Measurements from ENCODE around the gene DHRS1.

DHRS1 gene

GRCh38 chr14:24339284-24340151 is 39.9 kb upstream of the DHRS1 start, which contains the start of gene RIPK3:
Gene RIPK3 (minus strand): TSS chr14:24339991. CDS start chr14:24339826, 165 bp downstream.
- H3K27me3 ChIP-seq (replicated peaks in 2 of 5; ENCODE audit: control insufficient read depth in 4 of 5, insufficient read depth in 5 of 5, low read length in 4 of 5) = peaks cover 0 to 10% (median 2%) of the 10 kb centered on the region in 5 experiments
- CTCF ChIA-PET = interaction anchor here (0.7 to 21.7 kb wide), 19 partner anchors 7 to 93 kb away, joined by 3 to 488 read pairs (median 4); partner anchors contain the start of genes CBLN3, KHNYN and SDR39U1
- peak within 1 kb of the TSS; percentile 43 to 91 (median 75) for H3K4me3 ChIP-seq (ENCODE audit: control insufficient read depth in 1 of 7, extremely low read depth in 1 of 7, insufficient read depth in 4 of 7, low read depth in 2 of 7, low read length in 6 of 7)
- 5% methylated on average over 29 of the region's 51 CpGs for WGBS (ENCODE audit: insufficient coverage)
- H3K27ac ChIP-seq (ENCODE audit: insufficient read depth in 1 of 2, low read depth in 1 of 2, low read length in 2 of 2, poor library complexity in 1 of 2, severe bottlenecking in 2 of 2) = peak within 1 kb of the TSS in 1 of 2 experiments; percentile 53
- H3K4me1 ChIP-seq (ENCODE audit: control extremely low read depth in 1 of 4, control insufficient read depth in 4 of 4, insufficient read depth in 4 of 4, low read length in 3 of 4) = peaks cover 7 to 40% (median 38%) of the 10 kb centered on the region in 4 experiments
- peaks cover 0 to 18% (median 9%) of the 10 kb centered on the region in 4 experiments for H3K36me3 ChIP-seq (ENCODE audit: control insufficient read depth in 4 of 4, insufficient read depth in 4 of 4, low read length in 3 of 4)
- no peaks in the 10 kb centered on the region for H3K9me3 ChIP-seq (ENCODE audit: control extremely low read depth in 1 of 5, control insufficient read depth in 4 of 5, insufficient read depth in 2 of 5, low read depth in 1 of 5, low read length in 4 of 5)
- DNase-seq = peak in 2 of 3 donors; percentile 62 to 74
- POLR2A ChIA-PET = interaction anchor here (0.6 to 1.4 kb wide), 2 partner anchors 8 to 88 kb away, joined by 3 to 4 read pairs; no protein-coding TSS in a partner anchor

- no peak overlapping the region for H3K27ac ChIP-seq (ENCODE audit: insufficient read depth in 1 of 2, low read depth in 1 of 2, low read length in 2 of 2, poor library complexity in 1 of 2, severe bottlenecking in 2 of 2)
- DNase-seq = no peak
- H3K36me3 ChIP-seq (ENCODE audit: control insufficient read depth in 4 of 4, insufficient read depth in 4 of 4, low read length in 3 of 4) = peaks cover 0 to 18% (median 9%) of the 10 kb centered on the region in 4 experiments
- H3K4me3 ChIP-seq (ENCODE audit: control insufficient read depth in 1 of 7, extremely low read depth in 1 of 7, insufficient read depth in 4 of 7, low read depth in 2 of 7, low read length in 6 of 7) = peak overlapping the region; percentile 43 to 91 (median 75)
- 86% methylated on average over 14 of the region's 14 CpGs for WGBS (ENCODE audit: insufficient coverage)
- peaks cover 10 to 47% (median 43%) of the 10 kb centered on the region in 4 experiments for H3K4me1 ChIP-seq (ENCODE audit: control extremely low read depth in 1 of 4, control insufficient read depth in 4 of 4, insufficient read depth in 4 of 4, low read length in 3 of 4)
- H3K27me3 ChIP-seq (replicated peaks in 2 of 5; ENCODE audit: control insufficient read depth in 4 of 5, insufficient read depth in 5 of 5, low read length in 4 of 5) = peaks cover 0 to 17% (median 5%) of the 10 kb centered on the region in 5 experiments
- ChIA-PET CTCF (interaction anchor here (0.8 to 21.7 kb wide), 13 partner anchors 8 to 94 kb away, joined by 3 to 488 read pairs (median 4); partner anchors contain the start of genes CBLN3, KHNYN and SDR39U1), POLR2A (no interaction called here)
- H3K9me3 ChIP-seq (ENCODE audit: control extremely low read depth in 1 of 5, control insufficient read depth in 4 of 5, insufficient read depth in 2 of 5, low read depth in 1 of 5, low read length in 4 of 5) = no peaks in the 10 kb centered on the region
Observed at GRCh38 chr14:24338843-24339242, 39.3 kb upstream of the DHRS1 start.

DNA sequence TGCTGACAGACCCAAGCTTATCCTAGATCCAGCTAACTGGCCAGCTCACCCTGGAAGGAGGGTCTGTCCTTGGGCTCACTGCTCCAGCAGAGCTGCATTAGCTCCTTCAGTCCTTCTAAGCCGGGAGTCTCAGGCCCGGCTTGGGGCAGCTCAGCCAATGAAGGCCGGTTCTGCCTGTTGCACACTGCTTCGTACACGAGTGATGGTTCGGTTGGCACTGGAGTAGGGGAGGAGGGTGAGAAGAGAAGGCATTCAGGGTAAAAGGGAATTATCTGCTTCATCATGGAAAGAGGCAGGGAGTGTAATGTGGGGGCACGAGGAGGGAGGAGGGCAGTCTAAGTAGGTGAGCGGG is 38.2 kb upstream of the DHRS1 start:
- no peak overlapping the region for H3K27ac ChIP-seq (ENCODE audit: insufficient read depth in 1 of 2, low read depth in 1 of 2, low read length in 2 of 2, poor library complexity in 1 of 2, severe bottlenecking in 2 of 2)
- DNase-seq = no peak
- POLR2A ChIA-PET = no interaction called here
- H3K9me3 ChIP-seq (ENCODE audit: control extremely low read depth in 1 of 5, control insufficient read depth in 4 of 5, insufficient read depth in 2 of 5, low read depth in 1 of 5, low read length in 4 of 5) = no peaks in the 10 kb centered on the region
- no peak overlapping the region for H3K4me3 ChIP-seq (ENCODE audit: control insufficient read depth in 1 of 7, extremely low read depth in 1 of 7, insufficient read depth in 4 of 7, low read depth in 2 of 7, low read length in 6 of 7)
- peaks cover 0 to 18% (median 9%) of the 10 kb centered on the region in 4 experiments for H3K36me3 ChIP-seq (ENCODE audit: control insufficient read depth in 4 of 4, insufficient read depth in 4 of 4, low read length in 3 of 4)
- H3K4me1 ChIP-seq (ENCODE audit: control extremely low read depth in 1 of 4, control insufficient read depth in 4 of 4, insufficient read depth in 4 of 4, low read length in 3 of 4) = peaks cover 10 to 57% (median 53%) of the 10 kb centered on the region in 4 experiments
- 100% methylated on average over 4 of the region's 8 CpGs for WGBS (ENCODE audit: insufficient coverage)
- H3K27me3 ChIP-seq (replicated peaks in 2 of 5; ENCODE audit: control insufficient read depth in 4 of 5, insufficient read depth in 5 of 5, low read length in 4 of 5) = peaks cover 0 to 27% (median 9%) of the 10 kb centered on the region in 5 experiments
- CTCF ChIA-PET = interaction anchor here (0.8 to 21.7 kb wide), 9 partner anchors 9 to 95 kb away, joined by 3 to 488 read pairs (median 19); partner anchors contain the start of genes CBLN3, CIDEB, DHRS1 and KHNYN

- DNase-seq = no peak
- H3K27ac ChIP-seq (ENCODE audit: insufficient read depth in 1 of 2, low read depth in 1 of 2, low read length in 2 of 2, poor library complexity in 1 of 2, severe bottlenecking in 2 of 2) = no peak overlapping the region
- H3K27me3 ChIP-seq (replicated peaks in 2 of 5; ENCODE audit: control insufficient read depth in 4 of 5, insufficient read depth in 5 of 5, low read length in 4 of 5) = peaks cover 0 to 32% (median 9%) of the 10 kb centered on the region in 5 experiments
- CTCF ChIA-PET = interaction anchor here (0.8 to 21.7 kb wide), 10 partner anchors 10 to 95 kb away, joined by 3 to 488 read pairs (median 23); partner anchors contain the start of genes CBLN3, CIDEB, DHRS1 and KHNYN
- POLR2A ChIA-PET = interaction anchor here (1.8 kb wide), 1 partner anchor 94 kb away, joined by 5 read pairs; no protein-coding TSS in a partner anchor
- H3K36me3 ChIP-seq (ENCODE audit: control insufficient read depth in 4 of 4, insufficient read depth in 4 of 4, low read length in 3 of 4) = peaks cover 0 to 18% (median 9%) of the 10 kb centered on the region in 4 experiments
- 100% methylated on average over 6 of the region's 7 CpGs for WGBS (ENCODE audit: insufficient coverage)
- H3K4me1 ChIP-seq (ENCODE audit: control extremely low read depth in 1 of 4, control insufficient read depth in 4 of 4, insufficient read depth in 4 of 4, low read length in 3 of 4) = peaks cover 10 to 62% (median 58%) of the 10 kb centered on the region in 4 experiments
- H3K4me3 ChIP-seq (ENCODE audit: control insufficient read depth in 1 of 7, extremely low read depth in 1 of 7, insufficient read depth in 4 of 7, low read depth in 2 of 7, low read length in 6 of 7) = no peak overlapping the region
- no peaks in the 10 kb centered on the region for H3K9me3 ChIP-seq (ENCODE audit: control extremely low read depth in 1 of 5, control insufficient read depth in 4 of 5, insufficient read depth in 2 of 5, low read depth in 1 of 5, low read length in 4 of 5)
Observed at GRCh38 chr14:24337144-24337823, 37.7 kb upstream of the DHRS1 start.

GRCh38 chr14:24335461-24336171 is 36.0 kb upstream of the DHRS1 start:
- H3K27ac ChIP-seq (ENCODE audit: insufficient read depth in 1 of 2, low read depth in 1 of 2, low read length in 2 of 2, poor library complexity in 1 of 2, severe bottlenecking in 2 of 2) = no peak overlapping the region
- WGBS (ENCODE audit: insufficient coverage) = 24% methylated on average over 5 of the region's 12 CpGs
- DNase-seq = peak in 2 of 3 donors; percentile 66 to 75
- H3K27me3 ChIP-seq (replicated peaks in 2 of 5; ENCODE audit: control insufficient read depth in 4 of 5, insufficient read depth in 5 of 5, low read length in 4 of 5) = peaks cover 0 to 34% (median 9%) of the 10 kb centered on the region in 5 experiments
- ChIA-PET CTCF (interaction anchor here (0.8 to 21.7 kb wide), 9 partner anchors 11 to 121 kb away, joined by 3 to 488 read pairs (median 19); partner anchors contain the start of genes CBLN3, CIDEB, DHRS1 and KHNYN), POLR2A (interaction anchor here (0.6 to 1.8 kb wide), 2 partner anchors 75 to 96 kb away, joined by 3 to 5 read pairs; no protein-coding TSS in a partner anchor)
- H3K36me3 ChIP-seq (ENCODE audit: control insufficient read depth in 4 of 4, insufficient read depth in 4 of 4, low read length in 3 of 4) = peaks cover 0 to 18% (median 9%) of the 10 kb centered on the region in 4 experiments
- H3K9me3 ChIP-seq (ENCODE audit: control extremely low read depth in 1 of 5, control insufficient read depth in 4 of 5, insufficient read depth in 2 of 5, low read depth in 1 of 5, low read length in 4 of 5) = no peaks in the 10 kb centered on the region
- H3K4me1 ChIP-seq (ENCODE audit: control extremely low read depth in 1 of 4, control insufficient read depth in 4 of 4, insufficient read depth in 4 of 4, low read length in 3 of 4) = peaks cover 15 to 71% (median 67%) of the 10 kb centered on the region in 4 experiments
- peak overlapping the region in 4 of 7 experiments; percentile 21 to 67 (median 54) for H3K4me3 ChIP-seq (ENCODE audit: control insufficient read depth in 1 of 7, extremely low read depth in 1 of 7, insufficient read depth in 4 of 7, low read depth in 2 of 7, low read length in 6 of 7)

All from common myeloid progenitor, CD34-positive (primary cell).